NCI-H146 (cell line): ENCODE measurements around the gene ZNF831.

Experiments used
- DNase-seq: peaks from one replicate; lab custom pipeline; 2025; lab: John Stamatoyannopoulos, UW

The ZNF831 gene

GRCh38 chr20:59247731-59248684, 84.4 kb downstream of the ZNF831 start:
- no peak for DNase-seq

- no peak for DNase-seq
These were observed 86.7 kb downstream of the ZNF831 start for GRCh38 chr20:59250293-59250692.

- no peak for DNase-seq
These were observed 89.7 kb downstream of the ZNF831 start for GRCh38 chr20:59253325-59253724.

- no peak for DNase-seq
These were observed 90.2 kb downstream of the ZNF831 start for GRCh38 chr20:59253779-59254319.

GRCh38 chr20:59255256-59255655, 91.6 kb downstream of the ZNF831 start:
- DNase-seq: no peak

GRCh38 chr20:59258221-59258621, 94.6 kb downstream of the ZNF831 start:
- DNase-seq: no peak

- no peak for DNase-seq
These were observed 96.3 kb downstream of the ZNF831 start for GRCh38 chr20:59259946-59260345.

- DNase-seq: no peak
These were observed 101.7 kb downstream of the ZNF831 start for GRCh38 chr20:59265298-59265697.

GRCh38 chr20:59268870-59269269, 105.2 kb downstream of the ZNF831 start:
- DNase-seq: no peak

- no peak for DNase-seq
These were observed 105.9 kb downstream of the ZNF831 start for GRCh38 chr20:59269411-59270025.

- DNase-seq: no peak
These were observed 106.8 kb downstream of the ZNF831 start for GRCh38 chr20:59270380-59270779.

- no peak for DNase-seq
These were observed 110.2 kb downstream of the ZNF831 start for GRCh38 chr20:59273739-59274357.

- DNase-seq: no peak
These were observed 113.3 kb downstream of the ZNF831 start for GRCh38 chr20:59276938-59277337.

- no peak for DNase-seq
These were observed 120.8 kb downstream of the ZNF831 start for GRCh38 chr20:59284470-59284869.

GRCh38 chr20:59289994-59290393, 126.4 kb downstream of the ZNF831 start:
- DNase-seq: no peak

- DNase-seq: no peak
These were observed 128.2 kb downstream of the ZNF831 start for GRCh38 chr20:59291740-59292383.

- no peak for DNase-seq
These were observed 131.9 kb downstream of the ZNF831 start for GRCh38 chr20:59295531-59295930.

- no peak for DNase-seq
These were observed 134.1 kb downstream of the ZNF831 start for GRCh38 chr20:59297686-59298085.

- DNase-seq: no peak
These were observed 136.3 kb downstream of the ZNF831 start for GRCh38 chr20:59299945-59300332.

GRCh38 chr20:59300333-59301081, 136.9 kb downstream of the ZNF831 start, which contains the start of gene EDN3:
EDN3 (plus strand) TSS chr20:59300611; CDS start chr20:59300813, 202 bp downstream.
- no peak for DNase-seq

- DNase-seq: no peak
These were observed 137.9 kb downstream of the ZNF831 start for GRCh38 chr20:59301343-59302007.
